Breast epithelium (tissue), 3 donors: Measurements from ENCODE around the gene LYPD4.

ENCODE experiments used
- POLR2A ChIP-seq: fragments of 450-650 bp; IDR thresholded peaks from one replicate; pipeline ENCODE4 v1.6.1; 2016; ENCODE audit warnings: antibody characterized with exemption, mild to moderate bottlenecking, moderate library complexity
- TF ChIP-seq, protein P1 (sequence below), 3 donors: fragments of 450-650 bp; IDR thresholded peaks; one replicate each; pipeline ENCODE4 v1.5.1; 2016 to 2017; ENCODE audit warnings: antibody characterized with exemption in 3 of 3, mild to moderate bottlenecking in 3 of 3, moderate library complexity in 3 of 3

- TF ChIP-seq POLR2A, result no peak
- TF ChIP-seq, protein P1, sequence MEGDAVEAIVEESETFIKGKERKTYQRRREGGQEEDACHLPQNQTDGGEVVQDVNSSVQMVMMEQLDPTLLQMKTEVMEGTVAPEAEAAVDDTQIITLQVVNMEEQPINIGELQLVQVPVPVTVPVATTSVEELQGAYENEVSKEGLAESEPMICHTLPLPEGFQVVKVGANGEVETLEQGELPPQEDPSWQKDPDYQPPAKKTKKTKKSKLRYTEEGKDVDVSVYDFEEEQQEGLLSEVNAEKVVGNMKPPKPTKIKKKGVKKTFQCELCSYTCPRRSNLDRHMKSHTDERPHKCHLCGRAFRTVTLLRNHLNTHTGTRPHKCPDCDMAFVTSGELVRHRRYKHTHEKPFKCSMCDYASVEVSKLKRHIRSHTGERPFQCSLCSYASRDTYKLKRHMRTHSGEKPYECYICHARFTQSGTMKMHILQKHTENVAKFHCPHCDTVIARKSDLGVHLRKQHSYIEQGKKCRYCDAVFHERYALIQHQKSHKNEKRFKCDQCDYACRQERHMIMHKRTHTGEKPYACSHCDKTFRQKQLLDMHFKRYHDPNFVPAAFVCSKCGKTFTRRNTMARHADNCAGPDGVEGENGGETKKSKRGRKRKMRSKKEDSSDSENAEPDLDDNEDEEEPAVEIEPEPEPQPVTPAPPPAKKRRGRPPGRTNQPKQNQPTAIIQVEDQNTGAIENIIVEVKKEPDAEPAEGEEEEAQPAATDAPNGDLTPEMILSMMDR (IDR thresholded peaks at IDR 0.05), result no peak
Observed at GRCh38 chr19:41866284-41866683, 21.8 kb upstream of the LYPD4 start.
